Endothelial cell of umbilical vein (primary cell): ENCODE measurements around the gene MASP1. TPM values are rescaled to one million over a fixed set of nuclear protein-coding genes. Genes with fewer than 3 reads are reported as not detected.

Experiments used
- BruUV-seq: library from RNA; stranded (reverse); fragments of 400-500 nt; replicated peaks from 2 replicates; lab custom pipeline; 2021; lab: Mats Ljungman, UMichigan
- CTCF ChIA-PET: fragments of 300-600, 350-600 bp; sonication (Branson Sonifier 250); formaldehyde crosslinking; loops from one replicate; lab custom pipeline; 2021; ENCODE audit warnings: antibody characterized with exemption, inconsistent platforms; lab: Charles Lee
- POLR2A ChIA-PET: fragments of 300-600, 350-600 bp; sonication (Branson Sonifier 250); formaldehyde crosslinking; loops from one replicate; lab custom pipeline; 2021; ENCODE audit warnings: antibody characterized with exemption, inconsistent platforms; lab: Charles Lee
- DNase-seq: peaks from one replicate; pipeline ENCODE4 v3.0.0-alpha.2; 2011; ENCODE audit warnings: low read depth, low spot score
- FAIRE-seq: peaks from 2 replicates; lab custom pipeline; 2011; peaks lifted over from hg19 to GRCh38; lab: Jason Lieb, UNC
- H2AFZ ChIP-seq: 2 replicates; pipeline ENCODE4 v1.6.0; 2012; ENCODE audit warnings: low read depth, low read length, control low read depth, inconsistent platforms
- H3K27ac ChIP-seq: 2 replicates; pipeline ENCODE4 v1.5.1; 2011; ENCODE audit warnings: low read depth, mild to moderate bottlenecking, control low read depth, low read length, moderate library complexity; ENCODE audit not compliant: insufficient read depth
- H3K27me3 ChIP-seq, 2 experiments: 2 replicates each; pipeline versions ENCODE4 v1.6.0 to v1.6.1; 2011; ENCODE audit warnings: low read length in 2 of 2, mixed read lengths in 1 of 2; ENCODE audit not compliant: control insufficient read depth in 2 of 2, insufficient read depth in 2 of 2
- H3K36me3 ChIP-seq, 2 experiments: 2 replicates in 1 of 2; 3 replicates in 1 of 2; pipeline ENCODE4 v1.5.1; 2011; ENCODE audit warnings: low read length in 2 of 2, mild to moderate bottlenecking in 1 of 2, moderate library complexity in 1 of 2; ENCODE audit not compliant: control insufficient read depth in 2 of 2, insufficient read depth in 2 of 2; ENCODE audit errors: extremely low read depth in 1 of 2
- H3K4me1 ChIP-seq: 3 replicates; pipeline ENCODE4 v1.5.1; 2011; ENCODE audit warnings: mild to moderate bottlenecking, low read length; ENCODE audit not compliant: control insufficient read depth, insufficient read depth; ENCODE audit errors: extremely low read depth
- H3K4me2 ChIP-seq: 2 replicates; pipeline ENCODE4 v1.6.1; 2011; ENCODE audit warnings: low read length, control low read depth, mixed read lengths; ENCODE audit not compliant: insufficient read depth
- H3K4me3 ChIP-seq, 3 experiments: fragments of 200-600 bp in 1 of 3; sonication (generic), shearing (Covaris generic) in 1 of 3; replicated peaks in 1 of 3; 2 replicates each; pipeline ENCODE4 v1.5.1; 2011 to 2016; ENCODE audit warnings: control low read depth in 3 of 3, low read length in 3 of 3, mild to moderate bottlenecking in 2 of 3, inconsistent platforms in 1 of 3, low read depth in 1 of 3, moderate library complexity in 1 of 3; ENCODE audit not compliant: insufficient read depth in 1 of 3
- H3K79me2 ChIP-seq: 2 replicates; pipeline ENCODE4 v1.6.0; 2012; ENCODE audit warnings: low read length, inconsistent platforms; ENCODE audit not compliant: control insufficient read depth, insufficient read depth
- H3K9ac ChIP-seq: replicated peaks from 2 replicates; pipeline ENCODE3; 2011; ENCODE audit warnings: low read length, control low read depth; ENCODE audit not compliant: insufficient read depth; ENCODE audit errors: extremely low read depth
- H3K9me1 ChIP-seq: replicated peaks from 3 replicates; pipeline ENCODE4 v1.6.0; 2011; ENCODE audit warnings: mild to moderate bottlenecking, low read length; ENCODE audit not compliant: control insufficient read depth, insufficient read depth; ENCODE audit errors: extremely low read depth
- H3K9me3 ChIP-seq: replicated peaks from 2 replicates; pipeline ENCODE4 v1.5.1; 2012; ENCODE audit warnings: low read length, inconsistent platforms; ENCODE audit not compliant: control insufficient read depth, insufficient read depth
- H4K20me1 ChIP-seq: replicated peaks from 2 replicates; pipeline ENCODE3; 2011; ENCODE audit warnings: mild to moderate bottlenecking, low read length; ENCODE audit not compliant: control insufficient read depth, insufficient read depth; ENCODE audit errors: extremely low read depth
- EZH2 ChIP-seq: IDR thresholded peaks from 2 replicates; pipeline ENCODE4 v1.6.1; 2012; ENCODE audit warnings: borderline replicate concordance, low read depth, mild to moderate bottlenecking, moderate library complexity, low read length, inconsistent platforms; ENCODE audit not compliant: severe bottlenecking
- FOS ChIP-seq: IDR thresholded peaks from 2 replicates; pipeline ENCODE4 v1.6.1; 2011; ENCODE audit warnings: mild to moderate bottlenecking, low read length, moderate library complexity, borderline replicate concordance; ENCODE audit not compliant: insufficient read depth
- GATA2 ChIP-seq: IDR thresholded peaks from 2 replicates; pipeline ENCODE4 v1.7.0; 2011; ENCODE audit warnings: low read depth, mild to moderate bottlenecking, moderate library complexity, mixed read lengths, low read length; ENCODE audit not compliant: insufficient read length, insufficient read depth
- JUN ChIP-seq: IDR thresholded peaks from 2 replicates; pipeline ENCODE4 v1.6.1; 2011; ENCODE audit warnings: borderline replicate concordance, low read depth; ENCODE audit not compliant: insufficient read length, insufficient read depth
- MYC ChIP-seq: IDR thresholded peaks from one replicate; pipeline ENCODE4 v1.6.1; 2011; ENCODE audit warnings: mild to moderate bottlenecking, low read depth, low read length
- POLR2A ChIP-seq: IDR thresholded peaks from 2 replicates; pipeline ENCODE4 v1.6.1; 2012; ENCODE audit warnings: low read depth, mild to moderate bottlenecking, control low read depth, low read length
- POLR2AphosphoS5 ChIP-seq: IDR thresholded peaks from 2 replicates; pipeline ENCODE4 v1.6.1; 2012; ENCODE audit warnings: low read depth, mild to moderate bottlenecking, control low read depth, low read length, moderate library complexity; ENCODE audit not compliant: insufficient read depth
- dilution Hi-C: fragments of 300-500 bp; cut with MboI; formaldehyde crosslinking; loops from one replicate; pipeline ENCODE4 v1.15.0; 2019; ENCODE audit warnings: low sequenced_read_pairs; ENCODE audit not compliant: extremely low pct_ligation_motif_present
- intact Hi-C: fragments of 100-400 bp; cut with micrococcal nuclease; formaldehyde crosslinking; loops from one replicate; pipeline ENCODE4 v1.10.0; 2022
- polyA plus RNA-seq, 4 experiments: library from polyadenylated mRNA; depleted of rRNA in 3 of 4; stranded (reverse) in 3 of 4; unstranded in 1 of 4; fragments of >200 nt; gene quantifications; 2 replicates each; pipeline versions ENCODE4 v1.2.1 to v1.2.3, GENCODE V29; 2011 to 2012; ENCODE audit warnings: missing spikeins in 1 of 4
- total RNA-seq: library from RNA; stranded (reverse); gene quantifications from 2 replicates; pipeline ENCODE4 v1.2.3, GENCODE V29; 2021
- TF ChIP-seq, protein P1 (sequence below): IDR thresholded peaks from 2 replicates; pipeline ENCODE4 v1.6.1; 2011; ENCODE audit not compliant: insufficient read depth, insufficient read length
- TF ChIP-seq, protein P2 (sequence below), 2 donors: IDR thresholded peaks; 1 replicate in 1 of 2; 2 replicates in 1 of 2; pipeline ENCODE4 v1.5.1; 2011; ENCODE audit warnings: low read length in 2 of 2, mild to moderate bottlenecking in 2 of 2, moderate library complexity in 2 of 2, control low read depth in 1 of 2, inconsistent platforms in 1 of 2, low read depth in 1 of 2; ENCODE audit not compliant: insufficient read depth in 1 of 2; ENCODE audit errors: extremely low read depth in 1 of 2

Gene MASP1
- total and polyA plus RNA-seq, 2 donors (not counting 3 experiments of a cell fraction or from before 2014, with no cell fraction given): 0.31 to 0.50 TPM

DNA sequence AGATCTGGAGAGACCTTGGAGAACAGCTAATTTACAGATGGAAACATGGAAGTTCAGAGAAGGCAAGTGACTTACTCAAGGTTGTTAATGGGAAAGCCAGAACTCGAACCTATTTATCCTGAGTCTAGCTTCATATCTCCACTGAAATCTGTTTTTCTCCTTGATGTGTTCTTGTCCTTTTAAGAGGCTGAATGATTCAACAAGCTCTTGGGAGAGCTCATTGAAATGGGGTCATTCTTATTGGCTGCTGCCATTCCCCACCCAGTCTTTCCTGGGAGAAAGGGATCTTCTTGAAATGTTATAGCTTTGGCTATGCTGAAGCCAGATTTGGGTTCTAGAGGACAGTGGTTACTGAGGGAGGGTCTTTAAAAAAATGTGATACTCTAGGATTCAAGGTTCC is 53.3 kb downstream of the MASP1 start:
- Histone ChIP-seq H4K20me1 (no peaks in the 10 kb centered on the region), H3K4me3 (no peak overlapping the region), H3K79me2 (no peaks in the 10 kb centered on the region), H2AFZ (no peak overlapping the region), H3K4me1 (no peaks in the 10 kb centered on the region), H3K27me3 (no peaks in the 10 kb centered on the region), H3K9me3 (no peaks in the 10 kb centered on the region), H3K9ac (no peak overlapping the region), H3K4me2 (no peak overlapping the region), H3K9me1 (no peaks in the 10 kb centered on the region), H3K27ac (no peak overlapping the region), H3K36me3 (no peaks in the 10 kb centered on the region)
- BruUV-seq: no TSS peak
- POLR2A ChIA-PET: no interaction called here
- TF ChIP-seq POLR2A (no peak), FOS (no peak), GATA2 (no peak), JUN (no peak), MYC (no peak), EZH2 (no peak), POLR2AphosphoS5 (no peak)
- TF ChIP-seq, protein P1, sequence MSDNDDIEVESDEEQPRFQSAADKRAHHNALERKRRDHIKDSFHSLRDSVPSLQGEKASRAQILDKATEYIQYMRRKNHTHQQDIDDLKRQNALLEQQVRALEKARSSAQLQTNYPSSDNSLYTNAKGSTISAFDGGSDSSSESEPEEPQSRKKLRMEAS: no peak
- TF ChIP-seq, protein P2, sequence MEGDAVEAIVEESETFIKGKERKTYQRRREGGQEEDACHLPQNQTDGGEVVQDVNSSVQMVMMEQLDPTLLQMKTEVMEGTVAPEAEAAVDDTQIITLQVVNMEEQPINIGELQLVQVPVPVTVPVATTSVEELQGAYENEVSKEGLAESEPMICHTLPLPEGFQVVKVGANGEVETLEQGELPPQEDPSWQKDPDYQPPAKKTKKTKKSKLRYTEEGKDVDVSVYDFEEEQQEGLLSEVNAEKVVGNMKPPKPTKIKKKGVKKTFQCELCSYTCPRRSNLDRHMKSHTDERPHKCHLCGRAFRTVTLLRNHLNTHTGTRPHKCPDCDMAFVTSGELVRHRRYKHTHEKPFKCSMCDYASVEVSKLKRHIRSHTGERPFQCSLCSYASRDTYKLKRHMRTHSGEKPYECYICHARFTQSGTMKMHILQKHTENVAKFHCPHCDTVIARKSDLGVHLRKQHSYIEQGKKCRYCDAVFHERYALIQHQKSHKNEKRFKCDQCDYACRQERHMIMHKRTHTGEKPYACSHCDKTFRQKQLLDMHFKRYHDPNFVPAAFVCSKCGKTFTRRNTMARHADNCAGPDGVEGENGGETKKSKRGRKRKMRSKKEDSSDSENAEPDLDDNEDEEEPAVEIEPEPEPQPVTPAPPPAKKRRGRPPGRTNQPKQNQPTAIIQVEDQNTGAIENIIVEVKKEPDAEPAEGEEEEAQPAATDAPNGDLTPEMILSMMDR (IDR thresholded peaks at IDR 0.05; ENCODE audit: extremely low read depth in 1 of 2, insufficient read depth in 1 of 2, low read depth in 1 of 2, low read length in 2 of 2): no peak
- intact Hi-C loops: no loop called here
- FAIRE-seq (no peak), DNase-seq (no peak)
- CTCF ChIA-PET: interaction anchor here (1.1 to 1.4 kb wide), 3 partner anchors 14 to 81 kb away, joined by 3 to 4 read pairs (median 3); no protein-coding TSS in a partner anchor
- dilution Hi-C loops: no loop called here
